ENCODE data around the gene RBM17.
"Not testable (repeated sequence)": the region's sequence is repeated elsewhere in the genome, so short reads cannot be mapped to it uniquely, and the experiment has no call there.

The RBM17 gene

GRCh38 chr10:6061056-6061455 lies 27.8 kb upstream of the RBM17 start:
- no peak overlapping the region for H3K4me3 Mint-ChIP-seq
- H3K27me3 Mint-ChIP-seq (ENCODE audit: low read depth) = peaks cover 13% of the 10 kb centered on the region
- no peaks in the 10 kb centered on the region for H3K9me3 Mint-ChIP-seq

GRCh38 chr10:6062101-6062771 lies 26.6 kb upstream of the RBM17 start, which contains the start of gene IL2RA:
IL2RA (minus strand) TSS chr10:6062367; CDS start chr10:6062151, 216 bp downstream.
- no peaks in the 10 kb centered on the region for H3K36me3 Mint-ChIP-seq (ENCODE audit: low read depth)
- no peak within 1 kb of the TSS for H3K4me3 Mint-ChIP-seq
- TF ChIP-seq CTCF (IDR thresholded peaks at IDR 0.05; ENCODE audit: unreplicated experiment in 3 of 3) = no peak
- peaks cover 21% of the 10 kb centered on the region for H3K27me3 Mint-ChIP-seq (ENCODE audit: low read depth)
- H3K27ac Mint-ChIP-seq = no peak within 1 kb of the TSS
- H3K4me1 Mint-ChIP-seq = no peaks in the 10 kb centered on the region
- no peaks in the 10 kb centered on the region for H3K9me3 Mint-ChIP-seq

More at GRCh38 chr10:6061056-6061455, 27.8 kb upstream of the RBM17 start:
- no peaks in the 10 kb centered on the region for H3K36me3 Mint-ChIP-seq (ENCODE audit: low read depth)
- no peak overlapping the region for H3K27ac Mint-ChIP-seq
- H3K4me1 Mint-ChIP-seq = no peaks in the 10 kb centered on the region
- TF ChIP-seq CTCF (IDR thresholded peaks at IDR 0.05; ENCODE audit: unreplicated experiment in 3 of 3) = no peak

- H3K4me1 Mint-ChIP-seq = no peaks in the 10 kb centered on the region
- TF ChIP-seq CTCF (IDR thresholded peaks at IDR 0.05; ENCODE audit: unreplicated experiment in 3 of 3) = no peak
- H3K9me3 Mint-ChIP-seq = no peaks in the 10 kb centered on the region
- H3K27ac Mint-ChIP-seq = no peak overlapping the region
- H3K27me3 Mint-ChIP-seq (ENCODE audit: low read depth) = peaks cover 19% of the 10 kb centered on the region
- no peak overlapping the region for H3K4me3 Mint-ChIP-seq
- H3K36me3 Mint-ChIP-seq (ENCODE audit: low read depth) = no peaks in the 10 kb centered on the region
Observed at GRCh38 chr10:6064119-6064518, 24.7 kb upstream of the RBM17 start.

- not testable (repeated sequence) for H3K9me3 Mint-ChIP-seq; H3K36me3 Mint-ChIP-seq (ENCODE audit: low read depth); H3K27ac Mint-ChIP-seq; H3K4me3 Mint-ChIP-seq; H3K4me1 Mint-ChIP-seq
- H3K27me3 Mint-ChIP-seq (ENCODE audit: low read depth) = peaks cover 17% of the 10 kb centered on the region
Observed at GRCh38 chr10:6064726-6065125, 24.1 kb upstream of the RBM17 start.

GRCh38 chr10:6065406-6065805 lies 23.4 kb upstream of the RBM17 start:
- peaks cover 17% of the 10 kb centered on the region for H3K27me3 Mint-ChIP-seq (ENCODE audit: low read depth)
- TF ChIP-seq CTCF (IDR thresholded peaks at IDR 0.05; ENCODE audit: unreplicated experiment in 3 of 3) = no peak
- H3K4me1 Mint-ChIP-seq = no peaks in the 10 kb centered on the region

GRCh38 chr10:6065835-6066234 lies 23.0 kb upstream of the RBM17 start:
- TF ChIP-seq CTCF (IDR thresholded peaks at IDR 0.05; ENCODE audit: unreplicated experiment in 3 of 3) = no peak
- Mint-ChIP-seq H3K4me3 (no peak overlapping the region), H3K9me3 (no peaks in the 10 kb centered on the region), H3K27me3 (ENCODE audit: low read depth) (peaks cover 17% of the 10 kb centered on the region), H3K4me1 (no peaks in the 10 kb centered on the region), H3K27ac (no peak overlapping the region), H3K36me3 (ENCODE audit: low read depth) (no peaks in the 10 kb centered on the region)

More at GRCh38 chr10:6065406-6065805, 23.4 kb upstream of the RBM17 start:
- no peak overlapping the region for H3K27ac Mint-ChIP-seq
- no peak overlapping the region for H3K4me3 Mint-ChIP-seq
- no peaks in the 10 kb centered on the region for H3K36me3 Mint-ChIP-seq (ENCODE audit: low read depth)
- H3K9me3 Mint-ChIP-seq = no peaks in the 10 kb centered on the region
